K562 (cell line): ENCODE data around the gene MSI1. TPM values are rescaled to one million over a fixed set of nuclear protein-coding genes. Genes with fewer than 3 reads are reported as not detected.

Experiments
- ADNP ChIP-seq: fragments of 200-800 bp; sonication (Bioruptor generic); IDR thresholded peaks from 2 replicates; pipeline ENCODE4 v1.6.1; 2016; ENCODE audit warnings: missing genetic modification characterization, missing compliant biosample characterization
- CHD2 ChIP-seq: IDR thresholded peaks from 2 replicates; pipeline ENCODE4 v1.6.1; 2011; ENCODE audit warnings: low read depth, low read length
- E2F3 ChIP-seq: fragments of 250-450 bp; sonication (Bioruptor Pico); IDR thresholded peaks from 2 replicates; pipeline ENCODE4 v1.4.0; 2020; ENCODE audit warnings: mild to moderate bottlenecking
- ELF4 ChIP-seq: fragments of 450-650 bp; formaldehyde crosslinking; IDR thresholded peaks from 2 replicates; pipeline ENCODE4 v1.4.0; 2022; ENCODE audit warnings: missing genetic modification characterization
- KAT8 ChIP-seq: fragments of 450-650 bp; IDR thresholded peaks from 2 replicates; pipeline ENCODE4 v1.6.1; 2016; ENCODE audit warnings: low read depth, mild to moderate bottlenecking
- MTF1 ChIP-seq: fragments of 250-450 bp; sonication (Bioruptor Pico); IDR thresholded peaks from 2 replicates; pipeline ENCODE4 v1.9.0; 2021; ENCODE audit warnings: moderate library complexity, mild to moderate bottlenecking, inconsistent platforms, borderline replicate concordance
- MXI1 ChIP-seq: IDR thresholded peaks from 2 replicates; pipeline ENCODE4 v1.6.1; 2011; ENCODE audit warnings: low read depth, mild to moderate bottlenecking, improper control_type of control experiment, low read length
- PCBP1 ChIP-seq: fragments of 200-400 bp; formaldehyde crosslinking; IDR thresholded peaks from 2 replicates; pipeline ENCODE4 v1.6.1; 2018; ENCODE audit warnings: mild to moderate bottlenecking, low read depth, low read length; ENCODE audit not compliant: poor library complexity, severe bottlenecking
- PCBP2 ChIP-seq: fragments of 200-400 bp; formaldehyde crosslinking; IDR thresholded peaks from 2 replicates; pipeline ENCODE4 v1.6.1; 2018; ENCODE audit warnings: low read length, low read depth, mild to moderate bottlenecking, moderate library complexity; ENCODE audit not compliant: poor library complexity, severe bottlenecking
- RBM14 ChIP-seq: fragments of 200-400 bp; formaldehyde crosslinking; IDR thresholded peaks from 2 replicates; pipeline ENCODE4 v1.6.1; 2018; ENCODE audit warnings: low read depth, mild to moderate bottlenecking, low read length, moderate library complexity, borderline replicate concordance; ENCODE audit not compliant: insufficient read depth
- RBM22 ChIP-seq: fragments of 200-400 bp; formaldehyde crosslinking; IDR thresholded peaks from 2 replicates; pipeline ENCODE4 v1.6.1; 2018; ENCODE audit warnings: low read length, low read depth; ENCODE audit not compliant: poor library complexity, severe bottlenecking
- SMC3 ChIP-seq: conservative IDR thresholded peaks from 2 replicates; pipeline ENCODE4 v1.6.1; 2011; ENCODE audit warnings: low read depth, low read length, improper control_type of control experiment; ENCODE audit not compliant: insufficient read depth
- ZMIZ1 ChIP-seq, 2 experiments: fragments of 150-350 bp in 1 of 2; IDR thresholded peaks; 2 replicates each; pipeline ENCODE4 v1.6.1; 2012 to 2016; ENCODE audit warnings: low read depth in 2 of 2, low read length in 2 of 2, mild to moderate bottlenecking in 1 of 2, moderate library complexity in 1 of 2
- ZNF24 ChIP-seq: fragments of 450-650 bp; IDR thresholded peaks from 2 replicates; pipeline ENCODE4 v1.6.1; 2016
- ZNF277 ChIP-seq: fragments of 250-450 bp; sonication (Bioruptor Pico); IDR thresholded peaks from 2 replicates; pipeline ENCODE4 v1.8.0; 2022; ENCODE audit warnings: inconsistent platforms, mild to moderate bottlenecking, moderate library complexity, borderline replicate concordance
- ZNF41 ChIP-seq: fragments of 250-450 bp; sonication (Bioruptor Pico); conservative IDR thresholded peaks from 2 replicates; pipeline ENCODE4 v1.4.0; 2020; ENCODE audit warnings: mild to moderate bottlenecking
- ZNF518B ChIP-seq: fragments of 250-450 bp; sonication (Bioruptor Pico); IDR thresholded peaks from 2 replicates; pipeline ENCODE4 v1.5.0; 2021; ENCODE audit warnings: mild to moderate bottlenecking, moderate library complexity
- ZNF589 ChIP-seq: fragments of 200-800 bp; sonication (Bioruptor generic); IDR thresholded peaks from 2 replicates; pipeline ENCODE4 v1.6.1; 2016; ENCODE audit warnings: low read depth, missing genetic modification characterization, missing compliant biosample characterization
- ZZZ3 ChIP-seq: fragments of 450-650 bp; IDR thresholded peaks from 2 replicates; pipeline ENCODE4 v1.6.1; 2016; ENCODE audit warnings: antibody characterized with exemption, mild to moderate bottlenecking, moderate library complexity
- polyA plus RNA-seq, 8 experiments: library from polyadenylated mRNA; depleted of rRNA in 4 of 8; stranded (reverse) in 5 of 8; unstranded in 3 of 8; fragments of >200 nt; fragmentation: Nextera tagmentation in 2 of 8; fragmentation: Illumina TruSeq in 1 of 8; extraction: Ambion mirVana in 2 of 8; extraction: Trizol in 1 of 8; gene quantifications; 2 replicates each; pipeline versions ENCODE4 v1.2.1 to v1.2.3, GENCODE V29; 2011 to 2014; ENCODE audit warnings: inconsistent platforms in 1 of 8, missing spikeins in 1 of 8
- total RNA-seq, 7 experiments: library from RNA; depleted of rRNA in 6 of 7; stranded (reverse); fragments of >200 nt in 6 of 7; fragmentation: Illumina TruSeq in 2 of 7; extraction: Trizol in 2 of 7; gene quantifications; 2 replicates each; pipeline versions ENCODE4 v1.2.1 to v1.2.3, GENCODE V29; 2011 to 2021; ENCODE audit warnings: low replicate concordance in 1 of 7

MSI1 gene
- total and polyA plus RNA-seq, 9 of the 15 experiments (the other 6 are each of a cell fraction or from before 2014, with no cell fraction given), result 0.16 TPM; not detected in 8

- TF ChIP-seq ZNF277 (CRISPR knock-in tag) (no peak), ZNF41 (CRISPR knock-in tag) (no peak), MXI1 (peak; percentile 71; the same call in 1 of the 2 replicates), ADNP (no peak), ZZZ3 (no peak), RBM14 (no peak), ZNF589 (CRISPR knock-in tag) (peak; percentile 84), PCBP2 (no peak), ELF4 (CRISPR knock-in tag) (no peak), ZNF24 (no peak), MTF1 (CRISPR knock-in tag) (no peak), ZMIZ1 (IDR thresholded peaks at IDR 0.05; ENCODE audit: low read depth in 2 of 2, low read length in 2 of 2) (0 out of 4 replicates have a peak, but pooled peaks of 1 of the 2 experiments have one; percentile 43), CHD2 (no peak), SMC3 (no peak), RBM22 (no peak), ZNF518B (CRISPR knock-in tag) (no peak), E2F3 (CRISPR knock-in tag) (no peak), KAT8 (no peak), PCBP1 (no peak)
Measured at GRCh38 chr12:120317224-120318105, 51.5 kb downstream of the MSI1 start (continued).
